NB4 (cell line): ENCODE data around the gene FAM227B.

Experiments
- DNase-seq: peaks from one replicate; pipeline ENCODE4 v3.0.0; 2010; ENCODE audit warnings: low read depth
- H3K4me3 ChIP-seq: one replicate; pipeline ENCODE4 v1.5.1; 2011; ENCODE audit warnings: mild to moderate bottlenecking, low read depth, low read length, moderate library complexity
- CTCF ChIP-seq: IDR thresholded peaks from one replicate; pipeline ENCODE4 v1.5.1; 2012; ENCODE audit warnings: low read depth, low read length
- MAX ChIP-seq: IDR thresholded peaks from 2 replicates; pipeline ENCODE4 v1.6.1; 2011; ENCODE audit warnings: low read depth, low read length
- MYC ChIP-seq: IDR thresholded peaks from 2 replicates; pipeline ENCODE4 v1.6.1; 2011; ENCODE audit warnings: low read depth, low read length
- POLR2A ChIP-seq: IDR thresholded peaks from 2 replicates; pipeline ENCODE4 v1.6.1; 2011; ENCODE audit warnings: mild to moderate bottlenecking; ENCODE audit not compliant: insufficient read length; ENCODE audit errors: extremely low read depth

FAM227B gene

GRCh38 chr15:49309889-49310288 lies 310.7 kb downstream of the FAM227B start:
- no peak for DNase-seq
- TF ChIP-seq POLR2A (no peak), MAX (no peak), MYC (no peak), CTCF (no peak)
- H3K4me3 ChIP-seq: no peak overlapping the region

GRCh38 chr15:49308686-49309085 lies 311.9 kb downstream of the FAM227B start:
- TF ChIP-seq MAX: no peak
- TF ChIP-seq CTCF: no peak
- H3K4me3 ChIP-seq: no peak overlapping the region
- no peak for DNase-seq

- no peak for DNase-seq
- TF ChIP-seq CTCF (no peak), MYC (no peak), MAX (no peak), POLR2A (no peak)
- H3K4me3 ChIP-seq: no peak overlapping the region
Observed at GRCh38 chr15:49306551-49306950, 314.1 kb downstream of the FAM227B start.

- no peak overlapping the region for H3K4me3 ChIP-seq
- no peak for DNase-seq
- TF ChIP-seq MYC: no peak
- no peak for TF ChIP-seq CTCF
- TF ChIP-seq POLR2A: no peak
- TF ChIP-seq MAX: no peak
Observed at GRCh38 chr15:49303003-49303402, 317.6 kb downstream of the FAM227B start.

GRCh38 chr15:49301562-49301961 lies 319.1 kb downstream of the FAM227B start:
- H3K4me3 ChIP-seq: no peak overlapping the region
- no peak for DNase-seq
- TF ChIP-seq MYC: no peak
- TF ChIP-seq CTCF: no peak
- no peak for TF ChIP-seq POLR2A
- no peak for TF ChIP-seq MAX

GRCh38 chr15:49300856-49301255 lies 319.8 kb downstream of the FAM227B start:
- TF ChIP-seq MAX: no peak
- no peak for TF ChIP-seq CTCF
- TF ChIP-seq MYC: no peak
- H3K4me3 ChIP-seq: no peak overlapping the region
- no peak for DNase-seq
